ENCODE data around the gene ARMC8. TPM values are rescaled to one million over a fixed set of nuclear protein-coding genes. Genes with fewer than 3 reads are reported as not detected.
A peak's percentile ranks its signal among the peaks of the same experiment; 100 is the strongest.

The ARMC8 gene
- total RNA-seq, 1 experiment from 2014 or later: 63.6 TPM

DNA sequence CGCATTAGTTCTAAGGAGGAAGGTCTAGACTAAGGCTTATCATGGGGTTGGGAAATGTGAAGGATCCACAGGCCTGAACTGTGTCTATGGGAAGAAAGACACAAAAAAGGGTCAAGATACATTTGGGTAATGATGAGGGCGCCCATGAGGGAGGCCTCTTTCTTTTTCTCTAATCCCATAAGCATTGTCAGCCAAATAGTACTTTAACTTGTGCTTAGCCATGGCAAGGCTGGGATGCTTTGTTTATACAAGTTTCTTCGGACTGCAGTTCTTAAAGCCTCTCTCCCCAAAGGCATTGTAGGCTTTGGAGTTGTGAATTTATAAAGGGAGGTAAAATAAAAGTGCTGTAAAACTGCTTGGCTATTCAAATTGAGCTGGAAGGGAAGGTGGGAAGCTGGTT lies 23.4 kb downstream of the ARMC8 start:
- H2BK12ac ChIP-seq (ENCODE audit: insufficient read length, low read depth, low read length): no peak overlapping the region
- H4K8ac ChIP-seq (replicated peaks; ENCODE audit: insufficient read length, low read depth, low read length): no peak overlapping the region
- no peak overlapping the region for H2BK120ac ChIP-seq (ENCODE audit: low read depth, low read length, poor library complexity, severe bottlenecking)

More for the DNA sequence above, 23.4 kb downstream of the ARMC8 start:
- no peak overlapping the region for H3T11ph ChIP-seq (ENCODE audit: low read length)
- peaks cover 8% of the 10 kb centered on the region for H3K79me1 ChIP-seq (ENCODE audit: insufficient read depth, low read depth, low read length, poor library complexity, severe bottlenecking)
- no peaks in the 10 kb centered on the region; the same call in 1 of the 2 replicates for H3K4me1 ChIP-seq (ENCODE audit: insufficient read depth, low read length)
- peaks cover 13 to 32% (median 31%) of the 10 kb centered on the region in 3 experiments for H3K36me3 Mint-ChIP-seq (ENCODE audit: insufficient read depth in 1 of 3, low read depth in 3 of 3)
- no peaks in the 10 kb centered on the region for H3K27me3 ChIP-seq (ENCODE audit: insufficient read depth, low read length)
- H3K4ac ChIP-seq (ENCODE audit: low read depth, low read length): no peak overlapping the region
- H3K56ac ChIP-seq (ENCODE audit: insufficient read length, low read depth, low read length): no peak overlapping the region
- no peak overlapping the region for H2BK15ac ChIP-seq (ENCODE audit: low read depth, low read length)
- H3K27me3 Mint-ChIP-seq (ENCODE audit: low read depth): no peaks in the 10 kb centered on the region
- no peak for DNase-seq
- H3K79me2 ChIP-seq (ENCODE audit: insufficient read depth, low read length): peaks cover 8% of the 10 kb centered on the region; the same call in 1 of the 2 replicates
- no CpG with 5 or more reads among the region's 3 CpGs for WGBS (ENCODE audit: extremely low coverage, insufficient read length, low lambda C conversion rate)
- H3K23ac ChIP-seq (ENCODE audit: insufficient read length, low read depth, low read length): no peak overlapping the region
- H3K4me3 Mint-ChIP-seq: no peak overlapping the region
- no peak overlapping the region for H3K14ac ChIP-seq (ENCODE audit: insufficient read depth, low read length)
- no peak overlapping the region for H3K9ac ChIP-seq (ENCODE audit: extremely low read depth, insufficient read length, low read length)
- H4K91ac ChIP-seq (ENCODE audit: insufficient read length, low read depth, low read length): no peak overlapping the region
- no peaks in the 10 kb centered on the region for H3K23me2 ChIP-seq (ENCODE audit: insufficient read length, low read depth, low read length, poor library complexity, severe bottlenecking)
- no peak overlapping the region for H2AK5ac ChIP-seq (ENCODE audit: insufficient read length, low read length)
- TF ChIP-seq, protein P1, sequence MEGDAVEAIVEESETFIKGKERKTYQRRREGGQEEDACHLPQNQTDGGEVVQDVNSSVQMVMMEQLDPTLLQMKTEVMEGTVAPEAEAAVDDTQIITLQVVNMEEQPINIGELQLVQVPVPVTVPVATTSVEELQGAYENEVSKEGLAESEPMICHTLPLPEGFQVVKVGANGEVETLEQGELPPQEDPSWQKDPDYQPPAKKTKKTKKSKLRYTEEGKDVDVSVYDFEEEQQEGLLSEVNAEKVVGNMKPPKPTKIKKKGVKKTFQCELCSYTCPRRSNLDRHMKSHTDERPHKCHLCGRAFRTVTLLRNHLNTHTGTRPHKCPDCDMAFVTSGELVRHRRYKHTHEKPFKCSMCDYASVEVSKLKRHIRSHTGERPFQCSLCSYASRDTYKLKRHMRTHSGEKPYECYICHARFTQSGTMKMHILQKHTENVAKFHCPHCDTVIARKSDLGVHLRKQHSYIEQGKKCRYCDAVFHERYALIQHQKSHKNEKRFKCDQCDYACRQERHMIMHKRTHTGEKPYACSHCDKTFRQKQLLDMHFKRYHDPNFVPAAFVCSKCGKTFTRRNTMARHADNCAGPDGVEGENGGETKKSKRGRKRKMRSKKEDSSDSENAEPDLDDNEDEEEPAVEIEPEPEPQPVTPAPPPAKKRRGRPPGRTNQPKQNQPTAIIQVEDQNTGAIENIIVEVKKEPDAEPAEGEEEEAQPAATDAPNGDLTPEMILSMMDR (conservative IDR thresholded peaks at IDR 0.05): no peak
- H3K9me3 Mint-ChIP-seq: no peaks in the 10 kb centered on the region; a peak in 1 of 5 replicates
- peaks cover 45 to 48% of the 10 kb centered on the region in 2 experiments for H3K4me1 Mint-ChIP-seq
- no peak overlapping the region for H3K27ac ChIP-seq (ENCODE audit: insufficient read length, low read depth, low read length)
- no peak overlapping the region for H3K4me2 ChIP-seq (ENCODE audit: insufficient read depth, insufficient read length, low read length)
- H4K20me1 ChIP-seq (ENCODE audit: control insufficient read depth, insufficient read depth, insufficient read length): no peaks in the 10 kb centered on the region
- H2AFZ ChIP-seq (ENCODE audit: low read length): no peak overlapping the region
- no peak overlapping the region for H2BK20ac ChIP-seq (ENCODE audit: low read depth, low read length, poor library complexity, severe bottlenecking)
- no peak overlapping the region for H3K18ac ChIP-seq (ENCODE audit: insufficient read length, low read depth, low read length)
- no peak overlapping the region for H2BK5ac ChIP-seq (ENCODE audit: insufficient read length, low read length)
- no peaks in the 10 kb centered on the region for H3K9me3 ChIP-seq (ENCODE audit: control insufficient read depth, low read depth, low read length)
- no peak overlapping the region for H4K5ac ChIP-seq (ENCODE audit: insufficient read length, low read depth, low read length)
- peak overlapping the region in 2 of 3 experiments; percentile 74 to 96; a peak in 4 of 7 replicates for H3K27ac Mint-ChIP-seq

Data from H9 (cell line).